LNCAP (cell line): ENCODE measurements around the gene TENM3.

Experiments
- CTCF ChIP-seq: fragments of 450-650 bp; IDR thresholded peaks from 2 replicates; pipeline ENCODE4 v1.5.1; 2017; ENCODE audit warnings: mild to moderate bottlenecking

Gene TENM3

GRCh38 chr4:182238355-182238931 lies 4.8 kb upstream of the TENM3 start:
- TF ChIP-seq CTCF, result no peak

- TF ChIP-seq CTCF, result no peak
Observed at GRCh38 chr4:182240161-182241130, 2.8 kb upstream of the TENM3 start.

- TF ChIP-seq CTCF, result no peak
Observed at GRCh38 chr4:182242787-182243186, 415 bp upstream of the TENM3 start.

- no peak for TF ChIP-seq CTCF
Observed at GRCh38 chr4:182245041-182245440, 1.8 kb downstream of the TENM3 start.

- no peak for TF ChIP-seq CTCF
Observed at GRCh38 chr4:182245541-182246215, 2.5 kb downstream of the TENM3 start.

GRCh38 chr4:182246401-182247205 lies 3.4 kb downstream of the TENM3 start:
- no peak for TF ChIP-seq CTCF

- no peak for TF ChIP-seq CTCF
Observed at GRCh38 chr4:182248295-182248694, 5.1 kb downstream of the TENM3 start.
